HCT116 (cell line): ENCODE measurements around the gene ADIPOR1. TPM values are rescaled to one million over a fixed set of nuclear protein-coding genes. Genes with fewer than 3 reads are reported as not detected.

Experiments
- ATAC-seq: fragments of 200-7000 bp; cut with Tn5 transposase; 2 replicates; pipeline ENCODE4 v1.9.1; 2020; ENCODE audit warnings: mild to moderate bottlenecking, moderate library complexity
- BruUV-seq: library from RNA; stranded (reverse); fragments of 400-500 nt; replicated peaks from 2 replicates; lab custom pipeline; 2021; lab: Mats Ljungman, UMichigan
- CTCF ChIA-PET: fragments of 300-600 bp; sonication (Branson Sonifier 250); formaldehyde crosslinking; loops from one replicate; lab custom pipeline; 2021; ENCODE audit warnings: antibody characterized with exemption; lab: Charles Lee
- POLR2A ChIA-PET: fragments of 300-600, 350-600 bp; sonication (Branson Sonifier 250); formaldehyde crosslinking; loops from one replicate; lab custom pipeline; 2021; ENCODE audit warnings: antibody characterized with exemption; lab: Charles Lee
- RAD21 ChIA-PET, 2 experiments: fragments of 300-600 bp; sonication (Branson Sonifier 250); formaldehyde crosslinking; loops; one replicate each; lab custom pipeline; 2023; ENCODE audit warnings: low total read pairs in 2 of 2; ENCODE audit not compliant: uncharacterized antibody in 2 of 2, unreplicated experiment in 2 of 2, low non-redundant PET in 1 of 2; lab: Charles Lee
- DNase-seq: peaks from one replicate; pipeline ENCODE4 v3.0.0-alpha.2; 2010; ENCODE audit warnings: low read depth, low spot score
- H2AFZ ChIP-seq: fragments of 200-600 bp; shearing (Covaris generic), sonication (generic); 2 replicates; pipeline ENCODE4 v1.6.1; 2017; ENCODE audit warnings: low read depth, mixed run types, mixed read lengths, antibody characterized with exemption, low read length; ENCODE audit not compliant: poor library complexity, severe bottlenecking
- H3K27ac ChIP-seq: 2 replicates; pipeline ENCODE4 v1.5.1; 2012; ENCODE audit warnings: low read depth, low read length
- H3K27me3 ChIP-seq: fragments of 200-600 bp; sonication (generic); 2 replicates; pipeline ENCODE4 v1.6.1; 2016; ENCODE audit warnings: mixed run types, low read length, mixed read lengths; ENCODE audit not compliant: insufficient read depth
- H3K36me3 ChIP-seq, 2 experiments: fragments of 200-500 bp in 1 of 2; fragments of 200-600 bp in 1 of 2; sonication (Bioruptor generic) in 1 of 2; sonication (generic) in 1 of 2; 2 replicates each; pipeline versions ENCODE4 v1.5.1 to v1.6.1; 2014 to 2016; ENCODE audit warnings: low read length in 2 of 2, inconsistent platforms in 1 of 2, mixed read lengths in 1 of 2, mixed run types in 1 of 2; ENCODE audit not compliant: insufficient read depth in 2 of 2, control insufficient read depth in 1 of 2
- H3K4me1 ChIP-seq, 2 experiments: fragments of 200-600 bp in 1 of 2; sonication (generic) in 1 of 2; 2 replicates each; pipeline versions ENCODE4 v1.5.1 to v1.6.1; 2012 to 2017; ENCODE audit warnings: low read length in 2 of 2, inconsistent platforms in 1 of 2, mild to moderate bottlenecking in 1 of 2, mixed read lengths in 1 of 2, mixed run types in 1 of 2, moderate library complexity in 1 of 2; ENCODE audit not compliant: insufficient read depth in 2 of 2, control insufficient read depth in 1 of 2
- H3K4me2 ChIP-seq: fragments of 200-600 bp; sonication (generic); 2 replicates; pipeline ENCODE4 v1.6.1; 2017; ENCODE audit warnings: mixed run types, low read length, mixed read lengths
- H3K4me3 ChIP-seq, 2 experiments: fragments of 200-600 bp in 1 of 2; sonication (generic) in 1 of 2; replicated peaks in 1 of 2; 2 replicates each; pipeline ENCODE4 v1.5.1; 2011 to 2016; ENCODE audit warnings: low read length in 2 of 2, control low read depth in 1 of 2, low read depth in 1 of 2, mild to moderate bottlenecking in 1 of 2, mixed read lengths in 1 of 2, mixed run types in 1 of 2
- H3K79me2 ChIP-seq: fragments of 200-600 bp; sonication (generic); 2 replicates; pipeline ENCODE4 v1.6.1; 2017; ENCODE audit warnings: mild to moderate bottlenecking, mixed run types, low read length, moderate library complexity, mixed read lengths; ENCODE audit not compliant: insufficient read depth
- H3K9ac ChIP-seq: fragments of 200-600 bp; sonication (generic); 2 replicates; pipeline ENCODE4 v1.6.1; 2016; ENCODE audit warnings: low read length, mixed read lengths
- H3K9me2 ChIP-seq: fragments of 200-600 bp; sonication (generic), shearing (Covaris generic); 2 replicates; pipeline ENCODE4 v1.6.1; 2017; ENCODE audit warnings: mixed run types, mild to moderate bottlenecking, moderate library complexity; ENCODE audit not compliant: insufficient read depth
- H3K9me3 ChIP-seq, 2 experiments: fragments of 200-500 bp in 1 of 2; fragments of 200-600 bp in 1 of 2; sonication (Bioruptor generic) in 1 of 2; sonication (generic) in 1 of 2; 2 replicates each; pipeline ENCODE4 v1.6.1; 2014 to 2017; ENCODE audit warnings: low read length in 2 of 2, mixed read lengths in 2 of 2, inconsistent platforms in 1 of 2, low read depth in 1 of 2, mild to moderate bottlenecking in 1 of 2, mixed run types in 1 of 2, moderate library complexity in 1 of 2; ENCODE audit not compliant: control insufficient read depth in 1 of 2, insufficient read depth in 1 of 2
- H4K20me1 ChIP-seq: fragments of 200-600 bp; sonication (generic), shearing (Covaris generic); 2 replicates; pipeline ENCODE4 v1.6.1; 2017; ENCODE audit warnings: mixed run types, mild to moderate bottlenecking, moderate library complexity; ENCODE audit not compliant: insufficient read depth
- CBX3 ChIP-seq: IDR thresholded peaks from 2 replicates; pipeline ENCODE4 v1.6.1; 2012; ENCODE audit warnings: low read depth
- CEBPB ChIP-seq: IDR thresholded peaks from 2 replicates; pipeline ENCODE4 v1.6.1; 2012; ENCODE audit warnings: low read depth
- EGR1 ChIP-seq: IDR thresholded peaks from 2 replicates; pipeline ENCODE4 v1.6.1; 2012; ENCODE audit warnings: low read depth
- EZH2phosphoT487 ChIP-seq: fragments of 200-600 bp; IDR thresholded peaks from 2 replicates; pipeline ENCODE4 v1.6.1; 2018; ENCODE audit warnings: antibody characterized with exemption, borderline replicate concordance
- JUND ChIP-seq: IDR thresholded peaks from 2 replicates; pipeline ENCODE4 v1.6.1; 2012
- POLR2A ChIP-seq: IDR thresholded peaks from 2 replicates; pipeline ENCODE4 v1.7.0; 2011; ENCODE audit warnings: borderline replicate concordance; ENCODE audit not compliant: insufficient read depth, insufficient read length; ENCODE audit errors: extremely low read depth
- POLR2AphosphoS5 ChIP-seq: IDR thresholded peaks from 2 replicates; pipeline ENCODE4 v1.6.1; 2011; ENCODE audit warnings: mild to moderate bottlenecking, low read depth, low read length, moderate library complexity
- SIN3A ChIP-seq: IDR thresholded peaks from 2 replicates; pipeline ENCODE4 v1.6.1; 2012; ENCODE audit warnings: low read depth
- YY1 ChIP-seq: IDR thresholded peaks from 2 replicates; pipeline ENCODE4 v1.6.1; 2011; ENCODE audit warnings: low read length, low read depth, moderate library complexity, mild to moderate bottlenecking; ENCODE audit not compliant: insufficient replicate concordance; ENCODE audit errors: extremely low read depth
- intact Hi-C: fragments of 100-400 bp; cut with micrococcal nuclease; formaldehyde crosslinking; loops from 2 replicates; pipeline ENCODE4 v1.10.0; 2022
- total RNA-seq: library from RNA; stranded (reverse); gene quantifications from one replicate; pipeline ENCODE4 v1.2.1, GENCODE V29; 2021; ENCODE audit not compliant: unreplicated experiment
- TF ChIP-seq, protein P1 (sequence below): IDR thresholded peaks from 2 replicates; pipeline ENCODE4 v1.6.1; 2012
- TF ChIP-seq, protein P2 (sequence below): IDR thresholded peaks from 2 replicates; pipeline ENCODE4 v1.6.1; 2012
- TF ChIP-seq, protein P3 (sequence below), 3 experiments: fragments of 200-600 bp in 1 of 3; sonication (generic) in 1 of 3; IDR thresholded peaks in 2 of 3; conservative IDR thresholded peaks in 1 of 3; 2 replicates each; pipeline ENCODE4 v1.5.1; 2012 to 2017; ENCODE audit warnings: low read depth in 2 of 3, low read length in 2 of 3, antibody characterized with exemption in 1 of 3, borderline replicate concordance in 1 of 3, control low read depth in 1 of 3, mild to moderate bottlenecking in 1 of 3, mixed read lengths in 1 of 3, mixed run types in 1 of 3, moderate library complexity in 1 of 3; ENCODE audit not compliant: insufficient read depth in 1 of 3

ADIPOR1 gene
- total RNA-seq, 1 experiment from 2014 or later: 89.8 TPM

DNA sequence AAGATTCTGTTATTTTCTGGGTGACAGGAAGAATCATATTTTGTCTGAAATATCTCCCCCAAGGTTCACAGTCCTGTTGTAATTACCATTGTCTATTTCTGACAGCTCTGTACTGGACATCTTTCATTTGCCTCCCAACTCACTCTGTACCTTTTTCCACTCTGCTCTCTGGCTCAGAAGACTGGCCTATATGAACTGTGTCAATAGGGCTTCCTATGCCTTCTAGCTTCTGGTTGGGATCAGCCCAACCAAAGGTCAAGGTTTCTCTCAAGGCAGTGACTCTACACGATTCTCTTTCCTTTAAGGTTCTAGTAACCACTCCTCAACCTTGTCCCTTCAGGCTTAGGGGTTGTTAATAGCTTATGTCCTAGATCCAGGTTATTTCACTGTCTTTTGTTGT, 48.6 kb downstream of the ADIPOR1 start:
- RAD21 ChIA-PET: interaction anchor here in 1 of 2 experiments (0.6 kb wide), 1 partner anchor 98 kb away, joined by 7 read pairs; the partner anchor contains the start of gene TMEM183A
- intact Hi-C loops: no loop called here

More for the DNA sequence above, 48.6 kb downstream of the ADIPOR1 start:
- H3K9me2 ChIP-seq: no peaks in the 10 kb centered on the region
- H3K9ac ChIP-seq: no peak overlapping the region
- no peak for DNase-seq
- no peaks in the 10 kb centered on the region for H4K20me1 ChIP-seq
- no peak overlapping the region for H2AFZ ChIP-seq
- no peaks in the 10 kb centered on the region for H3K27me3 ChIP-seq
- H3K79me2 ChIP-seq: no peaks in the 10 kb centered on the region
- H3K9me3 ChIP-seq: no peaks in the 10 kb centered on the region
- no peaks in the 10 kb centered on the region for H3K4me1 ChIP-seq
- no peak for ATAC-seq
- POLR2A ChIA-PET: no interaction called here
- H3K4me2 ChIP-seq: no peak overlapping the region
- H3K4me3 ChIP-seq: no peak overlapping the region
- CTCF ChIA-PET: no interaction called here
- TF ChIP-seq EGR1 (no peak), YY1 (no peak), POLR2AphosphoS5 (no peak), POLR2A (no peak), CEBPB (no peak), EZH2phosphoT487 (no peak), CBX3 (no peak), SIN3A (no peak), JUND (no peak)
- TF ChIP-seq, protein P1, sequence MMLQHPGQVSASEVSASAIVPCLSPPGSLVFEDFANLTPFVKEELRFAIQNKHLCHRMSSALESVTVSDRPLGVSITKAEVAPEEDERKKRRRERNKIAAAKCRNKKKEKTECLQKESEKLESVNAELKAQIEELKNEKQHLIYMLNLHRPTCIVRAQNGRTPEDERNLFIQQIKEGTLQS: no peak
- TF ChIP-seq, protein P2, sequence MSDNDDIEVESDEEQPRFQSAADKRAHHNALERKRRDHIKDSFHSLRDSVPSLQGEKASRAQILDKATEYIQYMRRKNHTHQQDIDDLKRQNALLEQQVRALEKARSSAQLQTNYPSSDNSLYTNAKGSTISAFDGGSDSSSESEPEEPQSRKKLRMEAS: no peak
- TF ChIP-seq, protein P3, sequence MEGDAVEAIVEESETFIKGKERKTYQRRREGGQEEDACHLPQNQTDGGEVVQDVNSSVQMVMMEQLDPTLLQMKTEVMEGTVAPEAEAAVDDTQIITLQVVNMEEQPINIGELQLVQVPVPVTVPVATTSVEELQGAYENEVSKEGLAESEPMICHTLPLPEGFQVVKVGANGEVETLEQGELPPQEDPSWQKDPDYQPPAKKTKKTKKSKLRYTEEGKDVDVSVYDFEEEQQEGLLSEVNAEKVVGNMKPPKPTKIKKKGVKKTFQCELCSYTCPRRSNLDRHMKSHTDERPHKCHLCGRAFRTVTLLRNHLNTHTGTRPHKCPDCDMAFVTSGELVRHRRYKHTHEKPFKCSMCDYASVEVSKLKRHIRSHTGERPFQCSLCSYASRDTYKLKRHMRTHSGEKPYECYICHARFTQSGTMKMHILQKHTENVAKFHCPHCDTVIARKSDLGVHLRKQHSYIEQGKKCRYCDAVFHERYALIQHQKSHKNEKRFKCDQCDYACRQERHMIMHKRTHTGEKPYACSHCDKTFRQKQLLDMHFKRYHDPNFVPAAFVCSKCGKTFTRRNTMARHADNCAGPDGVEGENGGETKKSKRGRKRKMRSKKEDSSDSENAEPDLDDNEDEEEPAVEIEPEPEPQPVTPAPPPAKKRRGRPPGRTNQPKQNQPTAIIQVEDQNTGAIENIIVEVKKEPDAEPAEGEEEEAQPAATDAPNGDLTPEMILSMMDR (IDR thresholded peaks at IDR 0.05 in 2 of 3, conservative IDR thresholded peaks at IDR 0.05 in 1 of 3; ENCODE audit: borderline replicate concordance in 1 of 3, insufficient read depth in 1 of 3, low read depth in 2 of 3, low read length in 2 of 3): no peak
- no peak overlapping the region for H3K27ac ChIP-seq
- BruUV-seq: no TSS peak
- peaks cover 30 to 31% of the 10 kb centered on the region in 2 experiments; a peak in 3 of 4 replicates for H3K36me3 ChIP-seq
